ENCODE results near the gene TRIM47.
"Not testable (repeated sequence)": the region's sequence is repeated elsewhere in the genome, so short reads cannot be mapped to it uniquely, and the experiment has no call there.

Gene TRIM47

GRCh38 chr17:75891022-75891604 lies 12.7 kb upstream of the TRIM47 start:
- no peak for DNase-seq

- no peak for DNase-seq
These were observed 11.1 kb upstream of the TRIM47 start for GRCh38 chr17:75889454-75889853.

GRCh38 chr17:75888484-75888883 lies 10.1 kb upstream of the TRIM47 start:
- no peak for DNase-seq

- DNase-seq: not testable (repeated sequence)
These were observed 7.5 kb upstream of the TRIM47 start for GRCh38 chr17:75885860-75886259.

- DNase-seq: no peak
These were observed 7.0 kb upstream of the TRIM47 start for GRCh38 chr17:75885431-75885830.

- DNase-seq: no peak
These were observed 3.5 kb upstream of the TRIM47 start for GRCh38 chr17:75881678-75882454.

GRCh38 chr17:75880266-75880665 lies 1.9 kb upstream of the TRIM47 start:
- DNase-seq: no peak

GRCh38 chr17:75877752-75878173 lies 618 bp downstream of the TRIM47 start:
- DNase-seq: peak; percentile 60

- no peak for DNase-seq
These were observed 1.2 kb downstream of the TRIM47 start for GRCh38 chr17:75876938-75877751.

GRCh38 chr17:75876190-75876937 lies 2.0 kb downstream of the TRIM47 start:
- peak; percentile 65 for DNase-seq

GRCh38 chr17:75875940-75876189 lies 2.5 kb downstream of the TRIM47 start:
- no peak for DNase-seq

GRCh38 chr17:75875182-75875939 lies 3.0 kb downstream of the TRIM47 start:
- no peak for DNase-seq

- no peak for DNase-seq
These were observed 3.8 kb downstream of the TRIM47 start for GRCh38 chr17:75874323-75875181.

GRCh38 chr17:75873587-75874322 lies 4.6 kb downstream of the TRIM47 start:
- no peak for DNase-seq

GRCh38 chr17:75872434-75873351 lies 5.7 kb downstream of the TRIM47 start:
- peak; percentile 40 for DNase-seq

GRCh38 chr17:75870228-75870627 lies 8.2 kb downstream of the TRIM47 start:
- not testable (repeated sequence) for DNase-seq

GRCh38 chr17:75869282-75870141 lies 8.9 kb downstream of the TRIM47 start:
- DNase-seq: no peak

- not testable (repeated sequence) for DNase-seq
These were observed 9.6 kb downstream of the TRIM47 start for GRCh38 chr17:75868730-75869281.
